Activated naive CD8-positive, alpha-beta T cell treated with anti-CD3 and anti-CD28 coated beads, Interleukin-2, amount 10 ng/mL, durations not matched to agents 7 days and 5 days (primary cell): ENCODE data around the gene CENPU. TPM values are rescaled to one million over a fixed set of nuclear protein-coding genes. Genes with fewer than 3 reads are reported as not detected.
A peak's percentile ranks its signal among the peaks of the same experiment; 100 is the strongest.

Experiments used
- ATAC-seq: fragments of 150-1000 bp; cut with Tn5 transposase; one replicate; pipeline ENCODE4 v1.10.0; 2021; ENCODE audit warnings: low read depth, moderate library complexity
- POLR2A ChIA-PET: fragments of 350-600 bp; sonication (Branson Sonifier 250); formaldehyde crosslinking; loops from one replicate; lab custom pipeline; 2021; ENCODE audit warnings: antibody characterized with exemption; lab: Charles Lee
- DNase-seq: peaks from one replicate; pipeline ENCODE4 v3.0.0; 2021
- H3K27ac Mint-ChIP-seq: one replicate; pipeline ENCODE4 v1.8.0; 2022; ENCODE audit warnings: mild to moderate bottlenecking, mixed read lengths
- H3K27me3 Mint-ChIP-seq: one replicate; pipeline ENCODE4 v1.8.0; 2022; ENCODE audit warnings: mild to moderate bottlenecking, moderate library complexity, mixed read lengths
- H3K36me3 Mint-ChIP-seq: one replicate; pipeline ENCODE4 v1.8.0; 2021; ENCODE audit warnings: mild to moderate bottlenecking, mixed read lengths
- H3K4me1 Mint-ChIP-seq: one replicate; pipeline ENCODE4 v1.8.0; 2021; ENCODE audit warnings: mixed read lengths
- H3K4me3 Mint-ChIP-seq: one replicate; pipeline ENCODE4 v1.8.0; 2022; ENCODE audit warnings: mild to moderate bottlenecking, moderate library complexity, mixed read lengths
- H3K9me3 Mint-ChIP-seq: one replicate; pipeline ENCODE4 v1.8.0; 2021; ENCODE audit warnings: mixed read lengths
- total RNA-seq, 2 experiments: library from RNA; stranded (reverse); gene quantifications; one replicate each; pipeline ENCODE4 v1.2.3, GENCODE V29; 2021

Gene CENPU
- total RNA-seq, 2 experiments from 2014 or later: 46.0 to 50.1 TPM

- Mint-ChIP-seq H3K4me3 (no peak overlapping the region), H3K4me1 (peaks cover 13% of the 10 kb centered on the region), H3K9me3 (no peaks in the 10 kb centered on the region), H3K36me3 (peaks cover 25% of the 10 kb centered on the region), H3K27me3 (no peaks in the 10 kb centered on the region), H3K27ac (no peak overlapping the region)
- POLR2A ChIA-PET: no interaction called here
- no peak for ATAC-seq
- DNase-seq: no peak
These were observed 30.7 kb upstream of the CENPU start for GRCh38 chr4:184764601-184765000.

GRCh38 chr4:184763150-184763780 is 29.4 kb upstream of the CENPU start:
- POLR2A ChIA-PET: interaction anchor here (1.4 kb wide), 1 partner anchor 114 kb away, joined by 6 read pairs; the partner anchor contains the start of genes CASP3 and PRIMPOL
- Mint-ChIP-seq H3K4me1 (peaks cover 13% of the 10 kb centered on the region), H3K27me3 (no peaks in the 10 kb centered on the region), H3K9me3 (no peaks in the 10 kb centered on the region), H3K36me3 (peaks cover 30% of the 10 kb centered on the region), H3K4me3 (no peak overlapping the region), H3K27ac (peak overlapping the region; percentile 52)
- DNase-seq (no peak), ATAC-seq (no peak)

- Mint-ChIP-seq H3K27ac (peak overlapping the region; percentile 88), H3K9me3 (no peaks in the 10 kb centered on the region), H3K36me3 (peaks cover 30% of the 10 kb centered on the region), H3K27me3 (no peaks in the 10 kb centered on the region), H3K4me3 (peak overlapping the region; percentile 67), H3K4me1 (peaks cover 13% of the 10 kb centered on the region)
- POLR2A ChIA-PET: interaction anchor here (0.7 to 1.4 kb wide), 3 partner anchors 28 to 148 kb away, joined by 3 to 9 read pairs (median 6); partner anchors contain the start of genes CASP3, CENPU and PRIMPOL
- DNase-seq (no peak), ATAC-seq (peak; percentile 99)
These were observed 28.2 kb upstream of the CENPU start for GRCh38 chr4:184762100-184762499.

GRCh38 chr4:184760681-184761080 is 26.8 kb upstream of the CENPU start:
- Mint-ChIP-seq H3K4me3 (no peak overlapping the region), H3K27me3 (no peaks in the 10 kb centered on the region), H3K9me3 (no peaks in the 10 kb centered on the region), H3K27ac (no peak overlapping the region), H3K4me1 (peaks cover 13% of the 10 kb centered on the region), H3K36me3 (peaks cover 30% of the 10 kb centered on the region)
- no peak for DNase-seq
- ATAC-seq: no peak
- POLR2A ChIA-PET: no interaction called here

- POLR2A ChIA-PET: no interaction called here
- no peaks in the 10 kb centered on the region for H3K27me3 Mint-ChIP-seq
- H3K4me3 Mint-ChIP-seq: no peak overlapping the region
- no peak for DNase-seq
- H3K4me1 Mint-ChIP-seq: peaks cover 11% of the 10 kb centered on the region
- no peak for ATAC-seq
- H3K36me3 Mint-ChIP-seq: peaks cover 23% of the 10 kb centered on the region
- no peaks in the 10 kb centered on the region for H3K9me3 Mint-ChIP-seq
- H3K27ac Mint-ChIP-seq: no peak overlapping the region
These were observed 23.9 kb upstream of the CENPU start for GRCh38 chr4:184757810-184758209.

- ATAC-seq (no peak), DNase-seq (no peak)
- Mint-ChIP-seq H3K9me3 (no peaks in the 10 kb centered on the region), H3K27ac (no peak overlapping the region), H3K27me3 (no peaks in the 10 kb centered on the region), H3K36me3 (peaks cover 15% of the 10 kb centered on the region), H3K4me1 (peaks cover under 1% of the 10 kb centered on the region), H3K4me3 (no peak overlapping the region)
- POLR2A ChIA-PET: interaction anchor here (0.5 kb wide), 1 partner anchor 37 kb away, joined by 6 read pairs; no protein-coding TSS in a partner anchor
These were observed 22.5 kb upstream of the CENPU start for GRCh38 chr4:184756399-184756798.

- Mint-ChIP-seq H3K27me3 (peaks cover 4% of the 10 kb centered on the region), H3K4me1 (no peaks in the 10 kb centered on the region), H3K9me3 (no peaks in the 10 kb centered on the region), H3K36me3 (peaks cover 12% of the 10 kb centered on the region), H3K4me3 (no peak overlapping the region), H3K27ac (no peak overlapping the region)
- no peak for ATAC-seq
- POLR2A ChIA-PET: no interaction called here
- DNase-seq: no peak
These were observed 21.4 kb upstream of the CENPU start for GRCh38 chr4:184755278-184755677.

- DNase-seq (no peak), ATAC-seq (no peak)
- Mint-ChIP-seq H3K36me3 (peaks cover 3% of the 10 kb centered on the region), H3K9me3 (no peaks in the 10 kb centered on the region), H3K4me1 (no peaks in the 10 kb centered on the region), H3K27me3 (peaks cover 6% of the 10 kb centered on the region), H3K4me3 (no peak overlapping the region), H3K27ac (no peak overlapping the region)
- POLR2A ChIA-PET: no interaction called here
These were observed 18.8 kb upstream of the CENPU start for GRCh38 chr4:184752496-184753275.

GRCh38 chr4:184751585-184751956 is 17.7 kb upstream of the CENPU start:
- no peak overlapping the region for H3K27ac Mint-ChIP-seq
- H3K4me3 Mint-ChIP-seq: no peak overlapping the region
- POLR2A ChIA-PET: no interaction called here
- DNase-seq (no peak), ATAC-seq (no peak)
- H3K36me3 Mint-ChIP-seq: peaks cover 4% of the 10 kb centered on the region
- H3K4me1 Mint-ChIP-seq: peaks cover 5% of the 10 kb centered on the region
- H3K27me3 Mint-ChIP-seq: peaks cover 6% of the 10 kb centered on the region
- no peaks in the 10 kb centered on the region for H3K9me3 Mint-ChIP-seq

GRCh38 chr4:184750926-184751584 is 17.2 kb upstream of the CENPU start:
- ATAC-seq (no peak), DNase-seq (no peak)
- H3K4me1 Mint-ChIP-seq: peaks cover 10% of the 10 kb centered on the region
- H3K27me3 Mint-ChIP-seq: peaks cover 6% of the 10 kb centered on the region
- H3K27ac Mint-ChIP-seq: no peak overlapping the region
- peaks cover 4% of the 10 kb centered on the region for H3K36me3 Mint-ChIP-seq
- H3K9me3 Mint-ChIP-seq: no peaks in the 10 kb centered on the region
- no peak overlapping the region for H3K4me3 Mint-ChIP-seq
- POLR2A ChIA-PET: no interaction called here

- ATAC-seq: no peak
- Mint-ChIP-seq H3K4me1 (peaks cover 13% of the 10 kb centered on the region), H3K36me3 (peaks cover 1% of the 10 kb centered on the region), H3K9me3 (no peaks in the 10 kb centered on the region), H3K27ac (no peak overlapping the region), H3K27me3 (peaks cover 6% of the 10 kb centered on the region), H3K4me3 (no peak overlapping the region)
- POLR2A ChIA-PET: interaction anchor here (1.5 kb wide), 1 partner anchor 14 kb away, joined by 5 read pairs; the partner anchor contains the start of gene CENPU
- DNase-seq: no peak
These were observed 14.4 kb upstream of the CENPU start for GRCh38 chr4:184748251-184748652.

GRCh38 chr4:184747034-184747830 is 13.3 kb upstream of the CENPU start:
- no peaks in the 10 kb centered on the region for H3K9me3 Mint-ChIP-seq
- H3K4me1 Mint-ChIP-seq: peaks cover 13% of the 10 kb centered on the region
- peaks cover 6% of the 10 kb centered on the region for H3K27me3 Mint-ChIP-seq
- no peak for DNase-seq
- no peak for ATAC-seq
- H3K27ac Mint-ChIP-seq: no peak overlapping the region
- peaks cover 1% of the 10 kb centered on the region for H3K36me3 Mint-ChIP-seq
- H3K4me3 Mint-ChIP-seq: no peak overlapping the region
- POLR2A ChIA-PET: interaction anchor here (1.5 kb wide), 1 partner anchor 13 kb away, joined by 5 read pairs; the partner anchor contains the start of gene CENPU
